GM23338 (cell line): ENCODE results near the gene FUT2. TPM values are rescaled to one million over a fixed set of nuclear protein-coding genes. Genes with fewer than 3 reads are reported as not detected.

Experiments
- ATAC-seq: fragments of 200-7000 bp; cut with Tn5 transposase; 3 replicates; pipeline ENCODE4 v1.9.1; 2020
- DNase-seq: peaks from one replicate; pipeline ENCODE4 v3.0.0-alpha.2; 2015; ENCODE audit warnings: low spot score
- H2AFZ ChIP-seq: fragments of 200-600 bp; sonication (generic); 2 replicates; pipeline ENCODE4 v1.8.0; 2016; ENCODE audit warnings: antibody characterized with exemption, mild to moderate bottlenecking, moderate library complexity
- H3F3A ChIP-seq: fragments of 200-600 bp; sonication (generic); replicated peaks from 2 replicates; pipeline ENCODE4 v1.8.0; 2017; ENCODE audit warnings: antibody characterized with exemption, mixed run types, low read depth
- H3K27ac ChIP-seq: fragments of 200-600 bp; sonication (generic); 2 replicates; pipeline ENCODE4 v1.6.1; 2016; ENCODE audit warnings: low read depth
- H3K27me3 ChIP-seq: fragments of 200-600 bp; sonication (generic); 2 replicates; pipeline ENCODE4 v1.8.0; 2016; ENCODE audit warnings: mild to moderate bottlenecking, mixed run types, moderate library complexity; ENCODE audit not compliant: insufficient read depth
- H3K36me3 ChIP-seq: fragments of 200-600 bp; sonication (generic); 2 replicates; pipeline ENCODE4 v1.8.0; 2016; ENCODE audit warnings: mild to moderate bottlenecking; ENCODE audit not compliant: insufficient read depth
- H3K4me1 ChIP-seq: fragments of 200-600 bp; sonication (generic); 2 replicates; pipeline ENCODE4 v1.8.0; 2016; ENCODE audit warnings: mild to moderate bottlenecking, moderate library complexity; ENCODE audit not compliant: insufficient read depth
- H3K4me2 ChIP-seq: fragments of 200-600 bp; sonication (generic); 2 replicates; pipeline ENCODE4 v1.7.1; 2017; ENCODE audit warnings: mixed run types
- H3K4me3 ChIP-seq: fragments of 200-600 bp; sonication (generic); 2 replicates; pipeline ENCODE4 v1.6.1; 2016; ENCODE audit warnings: mixed run types
- H3K79me2 ChIP-seq: fragments of 200-600 bp; sonication (generic); replicated peaks from 2 replicates; pipeline ENCODE4 v1.8.0; 2017; ENCODE audit warnings: mild to moderate bottlenecking; ENCODE audit not compliant: insufficient read depth
- H3K9me2 ChIP-seq: fragments of 200-600 bp; sonication (generic); 2 replicates; pipeline ENCODE4 v1.8.0; 2017; ENCODE audit not compliant: insufficient read depth
- H4K20me1 ChIP-seq: fragments of 200-600 bp; sonication (generic); replicated peaks from 2 replicates; pipeline ENCODE4 v1.8.0; 2017; ENCODE audit warnings: mild to moderate bottlenecking; ENCODE audit not compliant: insufficient read depth
- H3K27ac Mint-ChIP-seq: 2 replicates; pipeline ENCODE4 v1.8.0; 2020; ENCODE audit warnings: inconsistent platforms, mild to moderate bottlenecking, moderate library complexity, mixed read lengths
- H3K27me3 Mint-ChIP-seq: 3 replicates; pipeline ENCODE4 v1.8.0; 2022; ENCODE audit warnings: low read depth, mild to moderate bottlenecking, moderate library complexity, mixed read lengths, inconsistent platforms; ENCODE audit not compliant: insufficient read depth, poor library complexity
- H3K36me3 Mint-ChIP-seq: 3 replicates; pipeline ENCODE4 v1.8.0; 2021; ENCODE audit warnings: low read depth, mild to moderate bottlenecking, inconsistent platforms, moderate library complexity, mixed read lengths
- H3K4me1 Mint-ChIP-seq: 3 replicates; pipeline ENCODE4 v1.8.0; 2020; ENCODE audit warnings: mild to moderate bottlenecking, inconsistent platforms, mixed read lengths
- H3K4me3 Mint-ChIP-seq: 3 replicates; pipeline ENCODE4 v1.8.0; 2021; ENCODE audit warnings: moderate library complexity, mild to moderate bottlenecking, inconsistent platforms, mixed read lengths
- H3K9me3 Mint-ChIP-seq: 3 replicates; pipeline ENCODE4 v1.8.0; 2020; ENCODE audit warnings: moderate library complexity, mild to moderate bottlenecking, inconsistent platforms, mixed read lengths
- CREB1 ChIP-seq: fragments of 250-450 bp; sonication (Bioruptor Pico); IDR thresholded peaks from 2 replicates; pipeline ENCODE4 v1.5.0; 2020; ENCODE audit warnings: low read depth, mild to moderate bottlenecking, moderate library complexity
- CTCF ChIP-seq, 2 experiments: fragments of 200-600 bp in 1 of 2; sonication (generic) in 1 of 2; conservative IDR thresholded peaks; 2 replicates each; pipeline versions ENCODE4 v1.5.1 to v1.6.1; 2016 to 2017; ENCODE audit warnings: antibody characterized with exemption in 2 of 2, low read depth in 2 of 2, mild to moderate bottlenecking in 2 of 2, moderate library complexity in 1 of 2
- ETS1 ChIP-seq: IDR thresholded peaks from 2 replicates; pipeline ENCODE4 v1.6.1; 2016; ENCODE audit warnings: antibody characterized with exemption
- EZH2 ChIP-seq: fragments of 200-600 bp; sonication (generic); IDR thresholded peaks from one replicate; pipeline ENCODE4 v1.8.0; 2017; ENCODE audit warnings: antibody characterized with exemption, mild to moderate bottlenecking, low read depth; ENCODE audit not compliant: unreplicated experiment
- EZH2phosphoT487 ChIP-seq: fragments of 200-600 bp; sonication (generic); IDR thresholded peaks from one replicate; pipeline ENCODE4 v1.8.1; 2018; ENCODE audit warnings: antibody characterized with exemption; ENCODE audit not compliant: unreplicated experiment
- JUNB ChIP-seq: IDR thresholded peaks from one replicate; pipeline ENCODE4 v1.6.1; 2016; ENCODE audit warnings: antibody characterized with exemption; ENCODE audit not compliant: unreplicated experiment
- NANOG ChIP-seq: IDR thresholded peaks from 2 replicates; pipeline ENCODE4 v1.6.1; 2016; ENCODE audit warnings: antibody characterized with exemption, borderline replicate concordance
- POLR2AphosphoS5 ChIP-seq: IDR thresholded peaks from 2 replicates; pipeline ENCODE4 v1.6.1; 2016; ENCODE audit warnings: antibody characterized with exemption, low read depth
- REST ChIP-seq: IDR thresholded peaks from one replicate; pipeline ENCODE4 v1.6.1; 2018; ENCODE audit warnings: antibody characterized with exemption; ENCODE audit not compliant: unreplicated experiment
- STAT1 ChIP-seq: IDR thresholded peaks from one replicate; pipeline ENCODE4 v1.6.1; 2016; ENCODE audit warnings: antibody characterized with exemption; ENCODE audit not compliant: unreplicated experiment
- ZNF114 ChIP-seq: fragments of 250-450 bp; sonication (Bioruptor Pico); IDR thresholded peaks from 2 replicates; pipeline ENCODE4 v1.5.0; 2020; ENCODE audit warnings: mild to moderate bottlenecking, moderate library complexity
- ZNF331 ChIP-seq: fragments of 250-450 bp; sonication (Bioruptor Pico); IDR thresholded peaks from 2 replicates; pipeline ENCODE4 v1.5.0; 2020; ENCODE audit warnings: low read depth, mild to moderate bottlenecking, moderate library complexity
- ZNF462 ChIP-seq: fragments of 250-450 bp; sonication (Bioruptor Pico); IDR thresholded peaks from 2 replicates; pipeline ENCODE4 v1.5.0; 2020; ENCODE audit warnings: mild to moderate bottlenecking, moderate library complexity
- polyA plus RNA-seq: library from polyadenylated mRNA; unstranded; fragments of >200 nt; fragmentation: Nextera tagmentation; extraction: Ambion mirVana; gene quantifications from 2 replicates; pipeline ENCODE4 v1.2.1, GENCODE V29; 2016
- total RNA-seq: library from RNA; depleted of rRNA; stranded (reverse); fragments of >200 nt; shearing (Covaris generic); gene quantifications from 2 replicates; pipeline ENCODE4 v1.2.3, GENCODE V29; 2014

FUT2 gene
- total and polyA plus RNA-seq, 2 experiments from 2014 or later: 5.0 to 5.6 TPM

GRCh38 chr19:48650974-48651682, 44.6 kb upstream of the FUT2 start:
- H3K27me3 Mint-ChIP-seq: peaks cover 9% of the 10 kb centered on the region
- ATAC-seq (no peak), DNase-seq (no peak)
- peaks cover 3% of the 10 kb centered on the region; the same call in 1 of the 3 replicates for H3K9me3 Mint-ChIP-seq
- Histone ChIP-seq H3K27ac (no peak overlapping the region), H3K9me2 (no peaks in the 10 kb centered on the region), H2AFZ (no peak overlapping the region), H3K4me1 (no peaks in the 10 kb centered on the region), H3K27me3 (no peaks in the 10 kb centered on the region), H3K4me3 (no peak overlapping the region), H3F3A (0 out of 2 replicates have a peak, but pooled peaks cover 4% of the 10 kb centered on the region), H3K79me2 (no peaks in the 10 kb centered on the region), H4K20me1 (no peaks in the 10 kb centered on the region), H3K4me2 (no peak overlapping the region), H3K36me3 (no peaks in the 10 kb centered on the region)
- no peak overlapping the region for H3K27ac Mint-ChIP-seq
- H3K36me3 Mint-ChIP-seq: no peaks in the 10 kb centered on the region; the same call in 1 of the 3 replicates
- peaks cover 9% of the 10 kb centered on the region for H3K4me1 Mint-ChIP-seq
- no peak overlapping the region; the same call in 2 of the 3 replicates for H3K4me3 Mint-ChIP-seq
- no peak for TF ChIP-seq STAT1
- no peak for TF ChIP-seq POLR2AphosphoS5
- TF ChIP-seq ZNF114: no peak
- no peak for TF ChIP-seq REST
- no peak for TF ChIP-seq ETS1
- TF ChIP-seq ZNF462 (CRISPR knock-in tag): no peak
- TF ChIP-seq CTCF (conservative IDR thresholded peaks at IDR 0.05; ENCODE audit: low read depth in 2 of 2): no peak
- no peak for TF ChIP-seq ZNF331 (CRISPR knock-in tag)
- TF ChIP-seq CREB1: no peak
- no peak for TF ChIP-seq NANOG
- TF ChIP-seq EZH2phosphoT487: no peak
- no peak for TF ChIP-seq EZH2
- TF ChIP-seq JUNB: no peak
